K562 (cell line): Measurements from ENCODE around the gene HOXA5.

Source experiments
- ARID2 ChIP-seq: fragments of 450-650 bp; IDR thresholded peaks from 2 replicates; pipeline ENCODE4 v1.6.1; 2017; ENCODE audit warnings: antibody characterized with exemption, mild to moderate bottlenecking
- JUN ChIP-seq, 2 experiments: sonication (generic) in 1 of 2; formaldehyde crosslinking in 1 of 2; IDR thresholded peaks; 2 replicates each; pipeline versions ENCODE4 v1.6.1 to v1.8.0; 2012 to 2022; ENCODE audit warnings: borderline replicate concordance in 2 of 2, mild to moderate bottlenecking in 2 of 2, improper control_type of control experiment in 1 of 2, low read depth in 1 of 2, low read length in 1 of 2, missing genetic modification reagents in 1 of 2
- LCOR ChIP-seq: sonication (generic); formaldehyde crosslinking; IDR thresholded peaks from 2 replicates; pipeline ENCODE4 v1.8.0; 2022; ENCODE audit warnings: mild to moderate bottlenecking, missing genetic modification reagents
- MAZ ChIP-seq, 2 experiments: fragments of 450-650 bp in 1 of 2; sonication (generic) in 1 of 2; formaldehyde crosslinking; IDR thresholded peaks in 1 of 2; conservative IDR thresholded peaks in 1 of 2; 2 replicates each; pipeline versions ENCODE4 v1.4.0 to v1.5.0; 2020; ENCODE audit warnings: mild to moderate bottlenecking in 1 of 2, missing genetic modification reagents in 1 of 2
- RCOR1 ChIP-seq, 2 experiments: IDR thresholded peaks; 2 replicates each; pipeline ENCODE4 v1.6.1; 2012; ENCODE audit warnings: low read depth in 2 of 2, low read length in 2 of 2, borderline replicate concordance in 1 of 2, improper control_type of control experiment in 1 of 2
- SREBF2 ChIP-seq: sonication (generic); formaldehyde crosslinking; IDR thresholded peaks from 2 replicates; pipeline ENCODE4 v1.4.0; 2020; ENCODE audit warnings: mild to moderate bottlenecking, missing genetic modification reagents
- SRSF9 ChIP-seq: fragments of 200-400 bp; formaldehyde crosslinking; IDR thresholded peaks from 2 replicates; pipeline ENCODE4 v1.6.1; 2017; ENCODE audit warnings: low read depth, low read length, borderline replicate concordance
- TARDBP ChIP-seq: fragments of 450-650 bp; IDR thresholded peaks from 2 replicates; pipeline ENCODE4 v1.6.1; 2016
- TCF7 ChIP-seq: sonication (generic); IDR thresholded peaks from 2 replicates; pipeline ENCODE4 v1.6.1; 2016; ENCODE audit warnings: antibody characterized with exemption, borderline replicate concordance
- TF ChIP-seq, protein P1 (sequence below): sonication (generic); formaldehyde crosslinking; IDR thresholded peaks from 2 replicates; pipeline ENCODE4 v1.5.0; 2020; ENCODE audit warnings: missing genetic modification reagents

DNA sequence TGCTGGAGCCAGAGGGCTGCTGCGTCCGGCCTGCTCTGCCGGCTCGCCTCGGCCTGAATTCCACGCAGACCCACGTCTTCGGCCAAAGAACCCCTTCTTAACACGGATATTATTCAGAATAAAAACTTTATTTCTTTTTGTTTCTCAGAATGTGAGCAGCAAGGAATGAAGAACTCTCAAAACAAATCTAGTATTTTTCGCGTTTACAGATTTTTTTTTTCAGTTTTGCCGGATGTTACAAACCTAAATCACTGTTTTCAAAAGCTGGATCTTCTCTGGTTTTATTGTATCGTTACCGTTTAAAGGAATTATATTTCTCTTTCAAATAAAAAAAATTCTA lies 36.6 kb downstream of the HOXA5 start:
- no peak for TF ChIP-seq SRSF9
- TF ChIP-seq MAZ (CRISPR knock-in tag; conservative IDR thresholded peaks at IDR 0.05 in 1 of 2, IDR thresholded peaks at IDR 0.05 in 1 of 2) = no peak
- TF ChIP-seq TCF7 = no peak
- TF ChIP-seq JUN (IDR thresholded peaks at IDR 0.05; ENCODE audit: borderline replicate concordance, low read depth, low read length) = no peak
- TF ChIP-seq JUN (CRISPR knock-in tag; IDR thresholded peaks at IDR 0.05; ENCODE audit: borderline replicate concordance) = no peak
- TF ChIP-seq RCOR1 (IDR thresholded peaks at IDR 0.05; ENCODE audit: borderline replicate concordance in 1 of 2, low read depth in 2 of 2, low read length in 2 of 2) = no peak
- TF ChIP-seq, protein P1, sequence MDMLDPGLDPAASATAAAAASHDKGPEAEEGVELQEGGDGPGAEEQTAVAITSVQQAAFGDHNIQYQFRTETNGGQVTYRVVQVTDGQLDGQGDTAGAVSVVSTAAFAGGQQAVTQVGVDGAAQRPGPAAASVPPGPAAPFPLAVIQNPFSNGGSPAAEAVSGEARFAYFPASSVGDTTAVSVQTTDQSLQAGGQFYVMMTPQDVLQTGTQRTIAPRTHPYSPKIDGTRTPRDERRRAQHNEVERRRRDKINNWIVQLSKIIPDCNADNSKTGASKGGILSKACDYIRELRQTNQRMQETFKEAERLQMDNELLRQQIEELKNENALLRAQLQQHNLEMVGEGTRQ = no peak
- no peak for TF ChIP-seq SREBF2 (CRISPR knock-in tag)
- TF ChIP-seq TARDBP = no peak
- TF ChIP-seq LCOR (CRISPR knock-in tag) = no peak
- TF ChIP-seq ARID2 = no peak
